HCT116 (cell line): ENCODE data around the gene OVAAL. TPM values are rescaled to one million over a fixed set of nuclear protein-coding genes. Genes with fewer than 3 reads are reported as not detected.

ENCODE experiments used
- ATAC-seq: fragments of 200-7000 bp; cut with Tn5 transposase; 2 replicates; pipeline ENCODE4 v1.9.1; 2020; ENCODE audit warnings: mild to moderate bottlenecking, moderate library complexity
- BruUV-seq: library from RNA; stranded (reverse); fragments of 400-500 nt; replicated peaks from 2 replicates; lab custom pipeline; 2021; lab: Mats Ljungman, UMichigan
- CTCF ChIA-PET: fragments of 300-600 bp; sonication (Branson Sonifier 250); formaldehyde crosslinking; loops from one replicate; lab custom pipeline; 2021; ENCODE audit warnings: antibody characterized with exemption; lab: Charles Lee
- POLR2A ChIA-PET: fragments of 300-600, 350-600 bp; sonication (Branson Sonifier 250); formaldehyde crosslinking; loops from one replicate; lab custom pipeline; 2021; ENCODE audit warnings: antibody characterized with exemption; lab: Charles Lee
- RAD21 ChIA-PET, 2 experiments: fragments of 300-600 bp; sonication (Branson Sonifier 250); formaldehyde crosslinking; loops; one replicate each; lab custom pipeline; 2023; ENCODE audit warnings: low total read pairs in 2 of 2; ENCODE audit not compliant: uncharacterized antibody in 2 of 2, unreplicated experiment in 2 of 2, low non-redundant PET in 1 of 2; lab: Charles Lee
- DNase-seq: peaks from one replicate; pipeline ENCODE4 v3.0.0-alpha.2; 2010; ENCODE audit warnings: low read depth, low spot score
- H2AFZ ChIP-seq: fragments of 200-600 bp; shearing (Covaris generic), sonication (generic); 2 replicates; pipeline ENCODE4 v1.6.1; 2017; ENCODE audit warnings: low read depth, mixed run types, mixed read lengths, antibody characterized with exemption, low read length; ENCODE audit not compliant: poor library complexity, severe bottlenecking
- H3K27ac ChIP-seq: 2 replicates; pipeline ENCODE4 v1.5.1; 2012; ENCODE audit warnings: low read depth, low read length
- H3K27me3 ChIP-seq: fragments of 200-600 bp; sonication (generic); 2 replicates; pipeline ENCODE4 v1.6.1; 2016; ENCODE audit warnings: mixed run types, low read length, mixed read lengths; ENCODE audit not compliant: insufficient read depth
- H3K36me3 ChIP-seq, 2 experiments: fragments of 200-500 bp in 1 of 2; fragments of 200-600 bp in 1 of 2; sonication (Bioruptor generic) in 1 of 2; sonication (generic) in 1 of 2; 2 replicates each; pipeline versions ENCODE4 v1.5.1 to v1.6.1; 2014 to 2016; ENCODE audit warnings: low read length in 2 of 2, inconsistent platforms in 1 of 2, mixed read lengths in 1 of 2, mixed run types in 1 of 2; ENCODE audit not compliant: insufficient read depth in 2 of 2, control insufficient read depth in 1 of 2
- H3K4me1 ChIP-seq, 2 experiments: fragments of 200-600 bp in 1 of 2; sonication (generic) in 1 of 2; 2 replicates each; pipeline versions ENCODE4 v1.5.1 to v1.6.1; 2012 to 2017; ENCODE audit warnings: low read length in 2 of 2, inconsistent platforms in 1 of 2, mild to moderate bottlenecking in 1 of 2, mixed read lengths in 1 of 2, mixed run types in 1 of 2, moderate library complexity in 1 of 2; ENCODE audit not compliant: insufficient read depth in 2 of 2, control insufficient read depth in 1 of 2
- H3K4me2 ChIP-seq: fragments of 200-600 bp; sonication (generic); 2 replicates; pipeline ENCODE4 v1.6.1; 2017; ENCODE audit warnings: mixed run types, low read length, mixed read lengths
- H3K4me3 ChIP-seq, 2 experiments: fragments of 200-600 bp in 1 of 2; sonication (generic) in 1 of 2; replicated peaks in 1 of 2; 2 replicates each; pipeline ENCODE4 v1.5.1; 2011 to 2016; ENCODE audit warnings: low read length in 2 of 2, control low read depth in 1 of 2, low read depth in 1 of 2, mild to moderate bottlenecking in 1 of 2, mixed read lengths in 1 of 2, mixed run types in 1 of 2
- H3K79me2 ChIP-seq: fragments of 200-600 bp; sonication (generic); 2 replicates; pipeline ENCODE4 v1.6.1; 2017; ENCODE audit warnings: mild to moderate bottlenecking, mixed run types, low read length, moderate library complexity, mixed read lengths; ENCODE audit not compliant: insufficient read depth
- H3K9ac ChIP-seq: fragments of 200-600 bp; sonication (generic); 2 replicates; pipeline ENCODE4 v1.6.1; 2016; ENCODE audit warnings: low read length, mixed read lengths
- H3K9me2 ChIP-seq: fragments of 200-600 bp; sonication (generic), shearing (Covaris generic); 2 replicates; pipeline ENCODE4 v1.6.1; 2017; ENCODE audit warnings: mixed run types, mild to moderate bottlenecking, moderate library complexity; ENCODE audit not compliant: insufficient read depth
- H3K9me3 ChIP-seq, 2 experiments: fragments of 200-500 bp in 1 of 2; fragments of 200-600 bp in 1 of 2; sonication (Bioruptor generic) in 1 of 2; sonication (generic) in 1 of 2; 2 replicates each; pipeline ENCODE4 v1.6.1; 2014 to 2017; ENCODE audit warnings: low read length in 2 of 2, mixed read lengths in 2 of 2, inconsistent platforms in 1 of 2, low read depth in 1 of 2, mild to moderate bottlenecking in 1 of 2, mixed run types in 1 of 2, moderate library complexity in 1 of 2; ENCODE audit not compliant: control insufficient read depth in 1 of 2, insufficient read depth in 1 of 2
- H4K20me1 ChIP-seq: fragments of 200-600 bp; sonication (generic), shearing (Covaris generic); 2 replicates; pipeline ENCODE4 v1.6.1; 2017; ENCODE audit warnings: mixed run types, mild to moderate bottlenecking, moderate library complexity; ENCODE audit not compliant: insufficient read depth
- CBX3 ChIP-seq: IDR thresholded peaks from 2 replicates; pipeline ENCODE4 v1.6.1; 2012; ENCODE audit warnings: low read depth
- EZH2 ChIP-seq: fragments of 200-600 bp; sonication (generic); IDR thresholded peaks from 2 replicates; pipeline ENCODE4 v1.6.1; 2017; ENCODE audit warnings: antibody characterized with exemption, mixed run types
- FOSL1 ChIP-seq: IDR thresholded peaks from 2 replicates; pipeline ENCODE4 v1.6.1; 2012; ENCODE audit warnings: low read depth
- POLR2AphosphoS5 ChIP-seq: IDR thresholded peaks from 2 replicates; pipeline ENCODE4 v1.6.1; 2011; ENCODE audit warnings: mild to moderate bottlenecking, low read depth, low read length, moderate library complexity
- SP1 ChIP-seq: IDR thresholded peaks from 2 replicates; pipeline ENCODE4 v1.6.1; 2012; ENCODE audit warnings: low read depth
- YY1 ChIP-seq: IDR thresholded peaks from 2 replicates; pipeline ENCODE4 v1.6.1; 2011; ENCODE audit warnings: low read length, low read depth, moderate library complexity, mild to moderate bottlenecking; ENCODE audit not compliant: insufficient replicate concordance; ENCODE audit errors: extremely low read depth
- ZFX ChIP-seq: fragments of 450-650 bp; IDR thresholded peaks from 2 replicates; pipeline ENCODE4 v1.6.1; 2017
- ZNF274 ChIP-seq: fragments of 200-500 bp; sonication (Bioruptor generic); IDR thresholded peaks from 2 replicates; pipeline ENCODE4 v1.6.1; 2014; ENCODE audit warnings: mild to moderate bottlenecking, low read depth, low read length, inconsistent platforms
- intact Hi-C: fragments of 100-400 bp; cut with micrococcal nuclease; formaldehyde crosslinking; loops from 2 replicates; pipeline ENCODE4 v1.10.0; 2022
- total RNA-seq: library from RNA; stranded (reverse); gene quantifications from one replicate; pipeline ENCODE4 v1.2.1, GENCODE V29; 2021; ENCODE audit not compliant: unreplicated experiment
- TF ChIP-seq, protein P1 (sequence below): IDR thresholded peaks from 2 replicates; pipeline ENCODE4 v1.6.1; 2012; ENCODE audit warnings: low read depth
- TF ChIP-seq, protein P2 (sequence below): IDR thresholded peaks from 2 replicates; pipeline ENCODE4 v1.6.1; 2012

The OVAAL gene
- total RNA-seq, 1 experiment from 2014 or later: not detected

DNA sequence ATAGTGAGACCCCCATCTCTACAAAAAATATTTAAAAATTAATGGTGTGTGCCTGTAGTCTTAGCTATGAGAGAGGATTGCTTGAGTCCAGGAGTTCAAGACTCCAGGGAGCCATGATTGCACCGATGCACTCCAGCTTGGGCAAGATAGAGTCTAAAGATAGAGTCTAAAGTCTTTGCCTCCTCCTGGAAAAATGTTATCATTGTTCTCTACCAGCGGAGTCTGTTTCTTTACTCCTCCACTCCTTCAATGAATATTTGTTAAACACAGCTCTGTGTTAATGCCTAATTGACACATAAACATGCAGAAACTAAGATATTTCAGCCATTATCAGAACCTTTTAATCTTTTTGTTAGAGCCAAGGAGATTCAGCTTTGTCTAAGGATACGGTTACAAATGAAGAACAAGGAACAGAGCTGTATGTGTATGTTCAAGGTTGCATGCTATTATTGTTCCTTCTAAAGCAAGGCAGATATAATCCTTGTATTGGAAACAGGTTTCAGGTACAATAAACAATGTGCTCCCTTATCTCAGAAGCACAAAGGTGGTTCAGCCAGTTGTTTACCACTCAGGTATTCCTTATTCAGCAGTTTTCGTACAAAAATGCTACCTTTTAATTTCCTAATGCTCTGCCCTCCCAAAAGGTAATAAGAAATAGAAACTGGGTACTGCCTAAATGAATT, 15.4 kb downstream of the OVAAL start:
- Histone ChIP-seq H3K9me3 (no peaks in the 10 kb centered on the region), H4K20me1 (no peaks in the 10 kb centered on the region), H3K4me3 (no peak overlapping the region), H3K79me2 (no peaks in the 10 kb centered on the region), H3K27me3 (no peaks in the 10 kb centered on the region), H3K4me2 (no peak overlapping the region), H3K4me1 (peaks cover 0 to 12% of the 10 kb centered on the region in 2 experiments; a peak in 2 of 4 replicates), H3K36me3 (no peaks in the 10 kb centered on the region), H2AFZ (no peak overlapping the region), H3K9me2 (0 out of 2 replicates have a peak, but pooled peaks cover 2% of the 10 kb centered on the region), H3K27ac (no peak overlapping the region), H3K9ac (no peak overlapping the region)
- ATAC-seq: no peak
- DNase-seq: no peak
- ChIA-PET CTCF (no interaction called here), RAD21 (no interaction called here), POLR2A (no interaction called here)
- intact Hi-C loops: no loop called here
- TF ChIP-seq SP1: no peak
- TF ChIP-seq, protein P1, sequence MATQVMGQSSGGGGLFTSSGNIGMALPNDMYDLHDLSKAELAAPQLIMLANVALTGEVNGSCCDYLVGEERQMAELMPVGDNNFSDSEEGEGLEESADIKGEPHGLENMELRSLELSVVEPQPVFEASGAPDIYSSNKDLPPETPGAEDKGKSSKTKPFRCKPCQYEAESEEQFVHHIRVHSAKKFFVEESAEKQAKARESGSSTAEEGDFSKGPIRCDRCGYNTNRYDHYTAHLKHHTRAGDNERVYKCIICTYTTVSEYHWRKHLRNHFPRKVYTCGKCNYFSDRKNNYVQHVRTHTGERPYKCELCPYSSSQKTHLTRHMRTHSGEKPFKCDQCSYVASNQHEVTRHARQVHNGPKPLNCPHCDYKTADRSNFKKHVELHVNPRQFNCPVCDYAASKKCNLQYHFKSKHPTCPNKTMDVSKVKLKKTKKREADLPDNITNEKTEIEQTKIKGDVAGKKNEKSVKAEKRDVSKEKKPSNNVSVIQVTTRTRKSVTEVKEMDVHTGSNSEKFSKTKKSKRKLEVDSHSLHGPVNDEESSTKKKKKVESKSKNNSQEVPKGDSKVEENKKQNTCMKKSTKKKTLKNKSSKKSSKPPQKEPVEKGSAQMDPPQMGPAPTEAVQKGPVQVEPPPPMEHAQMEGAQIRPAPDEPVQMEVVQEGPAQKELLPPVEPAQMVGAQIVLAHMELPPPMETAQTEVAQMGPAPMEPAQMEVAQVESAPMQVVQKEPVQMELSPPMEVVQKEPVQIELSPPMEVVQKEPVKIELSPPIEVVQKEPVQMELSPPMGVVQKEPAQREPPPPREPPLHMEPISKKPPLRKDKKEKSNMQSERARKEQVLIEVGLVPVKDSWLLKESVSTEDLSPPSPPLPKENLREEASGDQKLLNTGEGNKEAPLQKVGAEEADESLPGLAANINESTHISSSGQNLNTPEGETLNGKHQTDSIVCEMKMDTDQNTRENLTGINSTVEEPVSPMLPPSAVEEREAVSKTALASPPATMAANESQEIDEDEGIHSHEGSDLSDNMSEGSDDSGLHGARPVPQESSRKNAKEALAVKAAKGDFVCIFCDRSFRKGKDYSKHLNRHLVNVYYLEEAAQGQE: no peak
- TF ChIP-seq, protein P2, sequence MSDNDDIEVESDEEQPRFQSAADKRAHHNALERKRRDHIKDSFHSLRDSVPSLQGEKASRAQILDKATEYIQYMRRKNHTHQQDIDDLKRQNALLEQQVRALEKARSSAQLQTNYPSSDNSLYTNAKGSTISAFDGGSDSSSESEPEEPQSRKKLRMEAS: no peak
- no peak for TF ChIP-seq ZNF274
- no peak for TF ChIP-seq FOSL1
- no peak for TF ChIP-seq EZH2
- TF ChIP-seq ZFX: no peak
- TF ChIP-seq CBX3: no peak
- no peak for TF ChIP-seq YY1
- no peak for TF ChIP-seq POLR2AphosphoS5
- no TSS peak for BruUV-seq
